Measurements from ENCODE around the gene GH1.
"Not testable (repeated sequence)": the region's sequence is repeated elsewhere in the genome, so short reads cannot be mapped to it uniquely, and the experiment has no call there.

GH1 gene

GRCh38 chr17:63918789-63919305, at the start of gene GH1:
TSS of gene GH1 (minus strand) at chr17:63918839. CDS start at chr17:63918776, 63 bp downstream.
- DNase-seq = not testable (repeated sequence)

- no peak for DNase-seq
Measured at GRCh38 chr17:63967953-63968352, 49.3 kb upstream of the GH1 start.

GRCh38 chr17:63966646-63967264, 48.1 kb upstream of the GH1 start:
- no peak for DNase-seq

- DNase-seq = no peak
Measured at GRCh38 chr17:63963123-63963522, 44.5 kb upstream of the GH1 start.

- no peak for DNase-seq
Measured at GRCh38 chr17:63962298-63962744, 43.7 kb upstream of the GH1 start.

- no peak for DNase-seq
Measured at GRCh38 chr17:63961355-63962212, 42.9 kb upstream of the GH1 start.

- no peak for DNase-seq
Measured at GRCh38 chr17:63960430-63960829, 41.8 kb upstream of the GH1 start.

- no peak for DNase-seq
Measured at GRCh38 chr17:63960006-63960405, 41.4 kb upstream of the GH1 start.

GRCh38 chr17:63956296-63956920, 37.8 kb upstream of the GH1 start:
- DNase-seq = no peak

GRCh38 chr17:63955791-63956190, 37.2 kb upstream of the GH1 start:
- no peak for DNase-seq

GRCh38 chr17:63955232-63955631, 36.6 kb upstream of the GH1 start:
- no peak for DNase-seq

- DNase-seq = no peak
Measured at GRCh38 chr17:63954402-63955063, 35.9 kb upstream of the GH1 start.

GRCh38 chr17:63950940-63951907, 32.6 kb upstream of the GH1 start:
- DNase-seq = no peak

- DNase-seq = no peak
Measured at GRCh38 chr17:63949576-63950250, 31.1 kb upstream of the GH1 start.

- no peak for DNase-seq
Measured at GRCh38 chr17:63948521-63948920, 29.9 kb upstream of the GH1 start.

- DNase-seq = no peak
Measured at GRCh38 chr17:63947711-63948330, 29.2 kb upstream of the GH1 start.

GRCh38 chr17:63946440-63947363, 28.1 kb upstream of the GH1 start:
- DNase-seq = peak in 2 of 14 donors; percentile 14 to 27

- no peak for DNase-seq
Measured at GRCh38 chr17:63945784-63946439, 27.3 kb upstream of the GH1 start.
